GM19099 (cell line): Measurements from ENCODE around the gene RBL2.

ENCODE experiments used
- POLR2A ChIP-seq: IDR thresholded peaks from 3 replicates; pipeline ENCODE4 v1.6.1; 2011; ENCODE audit warnings: low read depth; ENCODE audit not compliant: insufficient read length; ENCODE audit errors: extremely low read depth

RBL2 gene

DNA sequence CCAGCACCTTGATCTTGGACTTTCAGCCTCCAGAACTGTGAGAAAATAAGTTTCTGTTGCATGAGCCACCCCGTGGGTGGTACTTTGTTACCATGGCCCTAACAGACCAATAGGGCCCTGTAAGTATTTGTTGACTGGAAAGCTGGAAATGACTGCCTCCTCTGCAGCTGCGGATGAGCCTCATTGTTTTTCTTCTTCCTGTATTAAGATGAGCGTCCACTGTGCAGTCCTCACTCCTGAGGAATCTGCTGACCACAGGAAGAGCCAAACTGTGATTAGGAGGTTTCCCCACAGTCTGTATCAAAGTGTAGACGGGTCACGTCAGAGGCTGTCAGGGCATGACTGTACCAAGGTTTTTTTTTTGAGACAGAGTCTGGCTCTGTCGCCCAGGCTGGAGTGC, 81.0 kb downstream of the RBL2 start:
- no peak for TF ChIP-seq POLR2A

DNA sequence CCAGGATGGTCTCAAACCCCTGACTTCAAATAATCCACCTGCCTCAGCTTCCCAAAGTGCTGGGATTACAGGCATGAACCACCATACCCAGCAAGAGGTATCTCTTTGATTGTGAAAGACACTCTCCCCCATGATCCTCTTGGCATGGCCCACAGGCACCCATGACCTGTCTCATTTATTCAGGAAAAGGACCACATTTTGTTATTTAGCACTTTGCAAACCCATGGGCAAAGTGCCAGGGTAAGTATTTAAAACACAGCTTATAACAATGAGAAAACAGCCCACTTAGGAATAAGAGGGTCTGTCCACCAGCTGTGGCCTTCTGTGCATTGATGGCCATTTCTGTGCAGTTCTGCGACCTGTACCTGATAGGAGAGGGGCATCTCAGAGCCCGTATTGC, 81.5 kb downstream of the RBL2 start:
- TF ChIP-seq POLR2A = no peak

DNA sequence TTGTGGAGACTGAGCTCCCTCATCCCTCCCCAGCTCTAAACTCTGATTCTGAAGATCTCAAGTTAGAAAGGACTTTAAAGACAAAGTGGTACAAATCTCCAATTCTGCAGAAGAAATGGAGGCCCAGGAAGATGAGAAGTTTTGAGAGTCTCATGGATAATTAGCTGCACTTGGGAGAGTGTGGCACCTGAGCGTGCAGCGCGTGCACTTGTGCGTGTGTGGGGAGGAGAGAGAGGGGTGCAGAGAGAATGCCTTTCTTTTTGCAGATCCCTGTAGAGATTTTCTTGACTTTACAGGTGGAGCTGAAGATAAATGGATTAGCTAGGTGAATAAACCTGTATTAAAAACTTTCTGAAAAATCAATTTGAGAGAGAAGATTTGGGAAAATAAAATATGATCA, 83.6 kb downstream of the RBL2 start:
- no peak for TF ChIP-seq POLR2A

DNA sequence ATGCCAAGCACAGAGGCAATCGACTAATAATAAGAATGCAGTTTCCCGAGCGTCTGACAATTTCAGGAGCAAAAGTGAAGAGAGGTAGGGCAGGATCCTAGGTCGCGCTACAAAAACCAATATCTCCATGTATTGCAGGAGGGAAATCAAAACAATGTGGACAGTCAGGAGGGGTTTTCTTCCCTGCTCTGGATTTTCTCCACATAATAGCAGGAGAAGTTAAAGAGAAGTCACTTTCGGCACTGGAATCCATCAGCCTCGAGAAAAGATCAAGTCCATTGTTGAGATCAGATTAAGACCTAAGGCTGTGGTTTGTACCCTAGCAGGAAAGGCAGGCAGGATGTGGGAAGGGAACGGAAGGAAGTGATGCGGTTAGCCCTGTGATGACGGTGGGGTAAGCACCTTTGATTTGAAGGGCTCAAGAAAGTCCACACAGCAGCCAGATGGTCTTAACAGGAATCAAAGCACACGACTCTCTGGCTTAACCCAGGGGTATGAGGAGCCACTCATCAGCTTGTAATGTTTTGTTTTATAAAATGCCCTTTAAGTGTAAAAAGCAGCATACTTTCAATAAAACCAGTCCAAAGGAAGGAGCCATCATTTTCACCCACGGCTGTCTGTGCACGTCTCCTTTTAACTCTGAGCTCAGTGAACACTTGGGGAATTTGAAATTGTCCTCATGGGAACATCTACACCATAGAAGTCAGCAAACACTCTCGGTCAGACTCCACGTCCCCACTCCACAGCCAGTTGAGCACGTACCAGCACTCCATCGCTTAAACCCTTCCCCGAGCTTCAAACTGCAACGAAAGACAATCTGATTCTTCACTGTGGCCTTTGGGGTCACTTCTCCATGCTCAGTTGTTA, 84.5 kb downstream of the RBL2 start:
- TF ChIP-seq POLR2A = peak; percentile 49

DNA sequence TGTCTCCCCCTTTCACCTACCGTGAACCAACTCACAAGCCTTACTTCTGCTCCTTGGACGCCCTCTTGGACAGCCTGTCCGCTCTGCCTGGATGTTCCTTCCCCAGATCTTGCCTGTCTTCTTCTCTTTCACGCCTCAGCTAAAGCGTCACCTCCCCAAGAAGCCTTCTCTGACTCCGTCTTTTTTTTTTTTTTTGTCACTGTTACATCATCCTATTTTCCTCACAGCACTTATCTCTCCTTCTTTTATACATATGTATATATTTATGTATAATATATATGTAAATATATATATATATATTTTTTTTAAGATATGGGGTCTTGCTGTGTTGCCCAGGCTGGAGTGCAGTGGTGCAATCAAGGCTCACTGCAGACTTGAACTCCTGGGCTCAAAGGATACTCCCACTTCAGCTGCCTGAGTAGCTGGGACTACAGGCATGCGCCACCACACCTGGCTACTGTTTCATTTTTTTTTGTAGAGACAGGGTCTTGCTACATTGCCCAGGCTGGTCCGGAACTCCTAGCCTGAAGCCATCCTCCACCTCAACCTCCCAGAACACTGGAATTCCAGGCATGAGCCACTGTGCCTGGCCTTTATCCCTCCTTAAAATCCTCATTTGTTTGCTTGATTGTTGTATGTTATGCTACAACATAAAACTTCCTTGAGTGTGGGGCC, 85.3 kb downstream of the RBL2 start:
- no peak for TF ChIP-seq POLR2A

DNA sequence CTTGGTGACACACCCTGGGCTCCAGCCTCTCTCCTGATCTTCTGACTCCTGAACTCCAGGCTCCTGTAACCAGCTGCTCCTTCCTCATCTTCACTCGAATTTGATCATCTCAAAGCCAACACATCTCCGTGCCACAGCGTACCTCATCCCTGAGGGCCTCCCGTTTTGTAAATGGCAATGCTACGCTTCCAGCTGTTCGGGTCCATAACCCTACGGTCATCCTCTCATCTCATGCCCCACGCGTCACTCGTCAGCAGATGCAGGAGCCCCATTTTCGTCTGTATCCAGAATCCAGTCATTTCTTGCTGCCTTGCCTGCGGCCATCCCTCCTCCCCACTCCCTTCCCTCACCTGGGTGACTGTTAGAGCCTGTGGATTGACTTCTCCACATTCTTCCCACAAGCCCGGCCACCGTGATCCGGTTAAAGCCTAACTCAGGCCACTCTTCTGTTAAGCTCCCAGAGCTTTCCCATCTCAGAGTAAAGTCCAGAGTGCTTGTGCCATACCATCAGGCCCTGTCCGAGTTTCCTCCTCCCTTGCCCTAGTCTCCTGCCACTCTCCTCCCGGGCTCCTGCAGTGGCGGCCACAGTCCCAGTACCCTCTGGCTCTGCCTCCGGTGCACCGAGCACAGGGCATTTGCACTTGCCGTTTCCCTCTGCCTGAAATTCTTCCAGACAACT, 89.0 kb downstream of the RBL2 start:
- TF ChIP-seq POLR2A = no peak

DNA sequence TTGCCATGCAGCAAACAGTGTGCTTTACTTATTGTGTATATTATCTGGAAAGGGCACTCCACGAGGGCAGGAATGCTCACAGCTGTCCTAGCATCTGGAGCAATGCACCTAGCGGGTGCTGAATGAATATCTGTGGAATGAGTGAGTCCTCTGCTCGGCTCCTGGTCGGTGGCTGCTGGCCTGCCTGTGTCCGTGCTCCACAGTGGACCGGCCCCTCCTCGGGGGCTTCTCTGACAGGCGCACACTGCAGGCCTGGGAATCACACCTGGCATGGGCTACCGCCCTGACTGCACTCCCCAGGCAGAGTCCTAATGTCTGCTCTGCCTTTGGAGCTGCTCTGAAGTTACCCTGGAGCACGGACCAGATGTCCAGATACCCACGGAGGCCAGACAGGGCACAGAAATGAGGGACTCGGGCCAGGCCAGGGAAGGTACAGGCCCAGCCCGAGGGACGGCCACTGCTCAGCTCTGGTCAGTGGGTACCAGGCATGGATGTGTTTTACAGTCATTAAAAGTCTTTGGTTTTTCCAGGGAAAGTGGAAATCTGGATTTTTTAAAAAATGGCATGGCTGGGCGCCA, 89.8 kb downstream of the RBL2 start:
- no peak for TF ChIP-seq POLR2A

DNA sequence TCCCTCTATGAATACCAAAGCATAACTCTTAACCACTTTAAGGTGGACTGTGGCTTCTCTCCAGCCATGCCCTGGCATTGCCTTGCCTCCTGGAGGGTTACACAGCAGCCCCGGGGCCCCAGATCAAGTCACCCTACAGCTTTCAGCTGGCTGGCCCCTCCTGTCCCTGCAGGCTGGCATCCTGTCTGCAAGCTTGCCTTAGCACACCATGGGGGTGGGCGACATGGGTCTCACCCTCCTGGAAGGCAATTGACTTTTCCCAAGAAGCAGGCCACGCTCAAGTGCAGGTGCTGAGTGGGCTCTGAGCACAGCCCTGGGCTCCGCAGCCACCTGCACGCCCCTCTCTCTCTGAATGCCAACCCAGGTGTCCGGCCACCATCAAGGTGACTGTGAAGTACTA, 94.5 kb downstream of the RBL2 start:
- TF ChIP-seq POLR2A = no peak

DNA sequence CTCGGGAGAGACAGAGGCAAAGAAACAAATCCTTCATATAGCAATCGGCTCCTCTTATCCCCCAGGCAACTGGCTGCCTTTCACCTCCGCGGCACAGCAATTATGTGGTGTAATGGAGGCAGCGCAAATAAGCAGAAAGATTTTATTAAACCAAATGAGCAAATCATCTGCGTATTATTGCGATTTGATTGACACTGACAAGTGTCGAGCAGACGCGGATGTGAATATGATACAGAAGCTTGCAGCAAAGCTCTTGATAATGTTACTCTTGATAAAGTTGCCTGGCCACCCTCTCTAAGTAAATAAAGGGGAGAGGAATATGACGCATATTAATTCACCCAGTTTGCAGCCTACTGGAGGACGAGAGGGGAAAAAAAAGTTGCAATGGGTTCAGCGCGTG, 95.2 kb downstream of the RBL2 start:
- TF ChIP-seq POLR2A = no peak

DNA sequence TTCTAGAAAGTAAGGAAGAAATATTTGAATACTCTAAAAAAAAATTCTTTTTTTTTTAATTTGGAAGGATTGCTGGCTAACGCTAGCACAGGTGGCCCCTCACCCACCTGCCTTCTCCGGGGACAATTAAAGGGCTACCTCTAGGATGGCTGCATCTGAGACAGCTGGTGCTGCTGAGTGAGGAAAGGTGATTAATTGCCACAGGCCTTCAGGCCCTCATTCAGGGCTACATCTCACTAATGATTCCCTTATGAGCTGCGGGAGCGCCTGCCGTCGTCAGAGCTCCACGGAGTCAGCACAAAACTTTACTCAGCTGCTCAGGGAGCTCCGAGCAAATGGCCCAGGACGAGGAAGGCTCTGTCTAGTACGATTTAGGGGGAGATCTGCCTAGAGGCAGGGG, 95.8 kb downstream of the RBL2 start:
- TF ChIP-seq POLR2A = no peak

DNA sequence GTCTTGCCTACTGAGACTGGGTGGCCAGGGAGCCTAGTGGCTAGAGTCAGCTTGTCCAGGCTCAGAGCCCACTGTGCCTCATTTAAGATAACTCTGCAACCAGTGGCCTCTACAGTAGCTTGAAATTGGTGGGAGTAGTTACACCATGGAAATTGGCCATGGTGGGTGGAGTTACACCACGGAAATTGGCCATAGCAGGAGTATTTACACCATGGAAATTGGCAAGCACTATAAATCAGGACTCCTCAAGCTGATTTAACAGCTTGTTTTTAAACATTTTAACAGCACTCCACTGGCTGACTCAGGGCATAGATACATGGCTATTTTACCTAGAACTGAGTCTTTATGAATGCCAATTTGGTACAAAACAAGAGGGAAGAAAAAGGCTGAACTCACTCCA, 96.5 kb downstream of the RBL2 start:
- no peak for TF ChIP-seq POLR2A

DNA sequence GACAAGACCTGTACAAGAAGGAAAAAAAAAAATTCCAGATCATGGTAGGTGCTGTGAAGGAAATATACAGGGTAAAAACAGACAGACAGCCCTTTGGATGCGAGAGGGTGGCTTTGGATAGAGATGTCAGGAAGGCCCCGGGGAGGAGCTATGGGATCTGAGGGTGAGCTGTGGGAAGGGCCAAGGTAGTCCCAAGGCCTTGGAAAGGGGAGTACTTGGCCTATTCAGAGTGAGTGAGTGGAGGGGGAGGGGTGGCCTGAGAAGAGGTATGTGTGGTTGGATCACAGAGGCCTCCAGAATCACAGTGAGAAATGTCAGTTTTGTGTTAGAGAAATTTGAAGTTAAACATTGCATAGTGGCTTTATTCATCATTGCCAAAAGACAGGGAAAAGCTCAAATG, 99.9 kb downstream of the RBL2 start:
- TF ChIP-seq POLR2A = no peak

DNA sequence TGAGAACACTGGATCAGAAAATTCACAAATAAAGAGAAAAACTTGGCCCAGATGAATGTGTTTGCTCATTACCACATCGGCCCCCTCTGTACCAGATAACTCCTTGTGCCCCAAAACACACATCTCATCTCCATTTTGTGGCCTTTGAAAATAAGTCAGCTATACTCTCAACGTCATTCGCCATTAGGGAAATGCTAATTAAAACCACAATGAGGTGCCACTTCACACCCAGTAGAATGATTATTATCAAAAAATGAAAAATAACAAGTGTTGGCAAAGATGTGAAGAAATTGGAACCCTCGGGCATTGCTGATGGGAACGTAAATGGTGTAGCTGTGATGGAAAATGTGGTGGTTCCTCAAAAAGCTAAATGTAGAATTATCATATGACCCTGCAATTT, 103.4 kb downstream of the RBL2 start:
- no peak for TF ChIP-seq POLR2A
